ENCODE data around the gene AFF3. TPM values are rescaled to one million over a fixed set of nuclear protein-coding genes. Genes with fewer than 3 reads are reported as not detected.

The AFF3 gene
- total and polyA plus RNA-seq, 2 donors (not counting 3 experiments of a cell fraction or from before 2014, with no cell fraction given), result 0.06 to 0.07 TPM

DNA sequence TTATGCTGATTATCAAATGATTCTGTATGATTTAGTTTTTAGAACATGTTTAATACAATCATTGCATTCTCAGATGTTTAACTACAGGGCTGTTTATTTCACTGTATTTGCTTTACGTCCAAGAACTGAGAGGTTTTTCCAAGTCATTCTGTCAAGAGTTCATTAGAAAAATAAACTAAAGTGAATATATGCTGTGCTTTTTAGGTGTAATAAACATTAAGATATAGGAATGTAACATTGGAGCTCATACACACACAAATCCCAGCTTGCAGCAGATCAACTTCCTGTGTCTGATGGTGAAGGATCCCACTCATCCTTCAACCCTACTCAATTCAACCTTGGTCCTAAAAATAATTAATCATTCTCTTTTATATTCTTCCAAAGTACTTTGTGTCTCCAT, 285.0 kb downstream of the AFF3 start:
- no TSS peak for BruUV-seq (replicated peaks)
- dilution Hi-C loops (cut with MboI; ENCODE audit: extremely low pct_ligation_motif_present, low sequenced_read_pairs) (no loop called here), intact Hi-C loops (cut with micrococcal nuclease) (no loop called here)
- no peak for DNase-seq (ENCODE audit: low read depth, low spot score)
- no peaks in the 10 kb centered on the region for H3K9me1 ChIP-seq (replicated peaks; ENCODE audit: control insufficient read depth, extremely low read depth, insufficient read depth, low read length)
- no peaks in the 10 kb centered on the region for H4K20me1 ChIP-seq (replicated peaks; ENCODE audit: control insufficient read depth, extremely low read depth, insufficient read depth, low read length)
- H3K36me3 ChIP-seq (ENCODE audit: control insufficient read depth in 2 of 2, extremely low read depth in 1 of 2, insufficient read depth in 2 of 2, low read length in 2 of 2), result no peaks in the 10 kb centered on the region
- no peak for FAIRE-seq
- peaks cover 18% of the 10 kb centered on the region for H3K4me1 ChIP-seq (ENCODE audit: control insufficient read depth, extremely low read depth, insufficient read depth, low read length)
- H3K4me3 ChIP-seq (replicated peaks in 1 of 3; ENCODE audit: insufficient read depth in 1 of 3, low read depth in 1 of 3, low read length in 3 of 3), result no peak overlapping the region
- no peak overlapping the region for H3K27ac ChIP-seq (ENCODE audit: insufficient read depth, low read depth, low read length)
- no peak overlapping the region for H2AFZ ChIP-seq (ENCODE audit: low read depth, low read length)
- CTCF ChIA-PET, result interaction anchor here (0.7 to 2.7 kb wide), 3 partner anchors 10 to 38 kb away, joined by 3 to 10 read pairs (median 3); no protein-coding TSS in a partner anchor
- no peaks in the 10 kb centered on the region for H3K9me3 ChIP-seq (replicated peaks; ENCODE audit: control insufficient read depth, insufficient read depth, low read length)
- H3K4me2 ChIP-seq (ENCODE audit: insufficient read depth, low read length), result no peak overlapping the region
- POLR2A ChIA-PET, result no interaction called here
- H3K79me2 ChIP-seq (ENCODE audit: control insufficient read depth, insufficient read depth, low read length), result no peaks in the 10 kb centered on the region
- TF ChIP-seq MYC (IDR thresholded peaks at IDR 0.05; ENCODE audit: low read depth, low read length), result no peak
- no peak for TF ChIP-seq FOS (IDR thresholded peaks at IDR 0.05; ENCODE audit: borderline replicate concordance, insufficient read depth, low read length)
- TF ChIP-seq EZH2 (IDR thresholded peaks at IDR 0.05; ENCODE audit: borderline replicate concordance, low read depth, low read length, severe bottlenecking), result no peak
- TF ChIP-seq POLR2AphosphoS5 (IDR thresholded peaks at IDR 0.05; ENCODE audit: insufficient read depth, low read depth, low read length), result no peak
- TF ChIP-seq, protein P1, sequence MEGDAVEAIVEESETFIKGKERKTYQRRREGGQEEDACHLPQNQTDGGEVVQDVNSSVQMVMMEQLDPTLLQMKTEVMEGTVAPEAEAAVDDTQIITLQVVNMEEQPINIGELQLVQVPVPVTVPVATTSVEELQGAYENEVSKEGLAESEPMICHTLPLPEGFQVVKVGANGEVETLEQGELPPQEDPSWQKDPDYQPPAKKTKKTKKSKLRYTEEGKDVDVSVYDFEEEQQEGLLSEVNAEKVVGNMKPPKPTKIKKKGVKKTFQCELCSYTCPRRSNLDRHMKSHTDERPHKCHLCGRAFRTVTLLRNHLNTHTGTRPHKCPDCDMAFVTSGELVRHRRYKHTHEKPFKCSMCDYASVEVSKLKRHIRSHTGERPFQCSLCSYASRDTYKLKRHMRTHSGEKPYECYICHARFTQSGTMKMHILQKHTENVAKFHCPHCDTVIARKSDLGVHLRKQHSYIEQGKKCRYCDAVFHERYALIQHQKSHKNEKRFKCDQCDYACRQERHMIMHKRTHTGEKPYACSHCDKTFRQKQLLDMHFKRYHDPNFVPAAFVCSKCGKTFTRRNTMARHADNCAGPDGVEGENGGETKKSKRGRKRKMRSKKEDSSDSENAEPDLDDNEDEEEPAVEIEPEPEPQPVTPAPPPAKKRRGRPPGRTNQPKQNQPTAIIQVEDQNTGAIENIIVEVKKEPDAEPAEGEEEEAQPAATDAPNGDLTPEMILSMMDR (IDR thresholded peaks at IDR 0.05; ENCODE audit: extremely low read depth in 1 of 2, insufficient read depth in 1 of 2, low read depth in 1 of 2, low read length in 2 of 2), result no peak
- TF ChIP-seq, protein P2, sequence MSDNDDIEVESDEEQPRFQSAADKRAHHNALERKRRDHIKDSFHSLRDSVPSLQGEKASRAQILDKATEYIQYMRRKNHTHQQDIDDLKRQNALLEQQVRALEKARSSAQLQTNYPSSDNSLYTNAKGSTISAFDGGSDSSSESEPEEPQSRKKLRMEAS (IDR thresholded peaks at IDR 0.05; ENCODE audit: insufficient read depth, insufficient read length), result no peak
- no peak overlapping the region for H3K9ac ChIP-seq (replicated peaks; ENCODE audit: extremely low read depth, insufficient read depth, low read length)
- H3K27me3 ChIP-seq (ENCODE audit: control insufficient read depth in 2 of 2, insufficient read depth in 2 of 2, low read length in 2 of 2), result peaks cover 0 to 1% of the 10 kb centered on the region in 2 experiments
